ENCODE results near the gene TXNDC16. TPM values are rescaled to one million over a fixed set of nuclear protein-coding genes. Genes with fewer than 3 reads are reported as not detected.

The TXNDC16 gene
- total RNA-seq, 2 experiments from 2014 or later = 21.6 to 26.5 TPM

GRCh38 chr14:52417139-52417538, 135.2 kb downstream of the TXNDC16 start:
- Histone ChIP-seq H3K36me3 (ENCODE audit: insufficient read depth, low read length) (no peaks in the 10 kb centered on the region), H3K4me2 (ENCODE audit: low read length) (no peak overlapping the region), H3K27ac (ENCODE audit: low read depth, low read length, poor library complexity, severe bottlenecking) (no peak overlapping the region), H3K9me3 (ENCODE audit: low read length) (no peaks in the 10 kb centered on the region), H3K79me2 (ENCODE audit: insufficient read depth, low read depth, low read length) (no peaks in the 10 kb centered on the region), H4K20me1 (ENCODE audit: insufficient read depth, low read length) (no peaks in the 10 kb centered on the region), H3K4me1 (ENCODE audit: insufficient read depth, low read length, poor library complexity, severe bottlenecking) (no peaks in the 10 kb centered on the region), H3K4me3 (ENCODE audit: low read depth, low read length, poor library complexity, severe bottlenecking) (no peak overlapping the region), H3K9me2 (ENCODE audit: insufficient read depth, low read length) (no peaks in the 10 kb centered on the region), H2AFZ (ENCODE audit: low read length) (no peak overlapping the region)
- DNase-seq (ENCODE audit: low spot score) = no peak
- CTCF ChIA-PET (ENCODE audit: unreplicated experiment) = no interaction called here
- no TSS peak for BruUV-seq (replicated peaks)
- POLR2A ChIA-PET = no interaction called here
- intact Hi-C loops (cut with micrococcal nuclease; ENCODE audit: unreplicated experiment) = no loop called here
- TF ChIP-seq CTCF (conservative IDR thresholded peaks at IDR 0.05; ENCODE audit: low read length) (no peak), EZH2phosphoT487 (IDR thresholded peaks at IDR 0.05; ENCODE audit: borderline replicate concordance, low read depth, low read length) (no peak)

GRCh38 chr14:52413729-52414408, 138.4 kb downstream of the TXNDC16 start:
- Histone ChIP-seq H3K4me2 (ENCODE audit: low read length) (no peak overlapping the region), H3K4me3 (ENCODE audit: low read depth, low read length, poor library complexity, severe bottlenecking) (no peak overlapping the region), H2AFZ (ENCODE audit: low read length) (no peak overlapping the region), H3K9me3 (ENCODE audit: low read length) (no peaks in the 10 kb centered on the region), H3K79me2 (ENCODE audit: insufficient read depth, low read depth, low read length) (no peaks in the 10 kb centered on the region), H3K4me1 (ENCODE audit: insufficient read depth, low read length, poor library complexity, severe bottlenecking) (no peaks in the 10 kb centered on the region), H4K20me1 (ENCODE audit: insufficient read depth, low read length) (no peaks in the 10 kb centered on the region), H3K9me2 (ENCODE audit: insufficient read depth, low read length) (no peaks in the 10 kb centered on the region), H3K36me3 (ENCODE audit: insufficient read depth, low read length) (no peaks in the 10 kb centered on the region), H3K27ac (ENCODE audit: low read depth, low read length, poor library complexity, severe bottlenecking) (no peak overlapping the region)
- CTCF ChIA-PET (ENCODE audit: unreplicated experiment) = no interaction called here
- no TSS peak for BruUV-seq (replicated peaks)
- TF ChIP-seq EZH2phosphoT487 (IDR thresholded peaks at IDR 0.05; ENCODE audit: borderline replicate concordance, low read depth, low read length) (no peak), CTCF (conservative IDR thresholded peaks at IDR 0.05; ENCODE audit: low read length) (no peak)
- intact Hi-C loops (cut with micrococcal nuclease; ENCODE audit: unreplicated experiment) = no loop called here
- DNase-seq (ENCODE audit: low spot score) = no peak
- POLR2A ChIA-PET = interaction anchor here (0.6 kb wide), 1 partner anchor 70 kb away, joined by 3 read pairs; no protein-coding TSS in a partner anchor

- Histone ChIP-seq H3K36me3 (ENCODE audit: insufficient read depth, low read length) (no peaks in the 10 kb centered on the region), H2AFZ (ENCODE audit: low read length) (no peak overlapping the region), H3K9me2 (ENCODE audit: insufficient read depth, low read length) (no peaks in the 10 kb centered on the region), H4K20me1 (ENCODE audit: insufficient read depth, low read length) (no peaks in the 10 kb centered on the region), H3K9me3 (ENCODE audit: low read length) (no peaks in the 10 kb centered on the region), H3K4me2 (ENCODE audit: low read length) (no peak overlapping the region), H3K79me2 (ENCODE audit: insufficient read depth, low read depth, low read length) (no peaks in the 10 kb centered on the region), H3K4me3 (ENCODE audit: low read depth, low read length, poor library complexity, severe bottlenecking) (no peak overlapping the region), H3K27ac (ENCODE audit: low read depth, low read length, poor library complexity, severe bottlenecking) (no peak overlapping the region), H3K4me1 (ENCODE audit: insufficient read depth, low read length, poor library complexity, severe bottlenecking) (no peaks in the 10 kb centered on the region)
- POLR2A ChIA-PET = interaction anchor here (0.6 to 1.0 kb wide), 9 partner anchors 9 to 1238 kb away, joined by 3 to 4 read pairs (median 3); no protein-coding TSS in a partner anchor
- BruUV-seq (replicated peaks) = no TSS peak
- no peak for TF ChIP-seq EZH2phosphoT487 (IDR thresholded peaks at IDR 0.05; ENCODE audit: borderline replicate concordance, low read depth, low read length)
- TF ChIP-seq CTCF (conservative IDR thresholded peaks at IDR 0.05; ENCODE audit: low read length) = no peak
- DNase-seq (ENCODE audit: low spot score) = no peak
- CTCF ChIA-PET (ENCODE audit: unreplicated experiment) = no interaction called here
- intact Hi-C loops (cut with micrococcal nuclease; ENCODE audit: unreplicated experiment) = no loop called here
These were observed 139.9 kb downstream of the TXNDC16 start for GRCh38 chr14:52412426-52412825.

All from OCI-LY7 (cell line).